Pancreas (tissue), 10 donors: ENCODE results near the gene COL6A5. TPM values are rescaled to one million over a fixed set of nuclear protein-coding genes. Genes with fewer than 3 reads are reported as not detected.

Experiments used
- ATAC-seq, 4 donors: fragments of 200-7000 bp; cut with Tn5 transposase; one replicate each; pipeline versions ENCODE4 v1.8.0 to v1.9.1; 2020; ENCODE audit warnings: mild to moderate bottlenecking in 4 of 4, moderate library complexity in 4 of 4
- DNase-seq, 6 donors: peaks; one replicate each; pipeline ENCODE4 v3.0.0-alpha.2; 2020
- FAIRE-seq: peaks from 2 replicates; lab custom pipeline; 2012; peaks lifted over from hg19 to GRCh38; lab: Jason Lieb, UNC
- H3K27ac ChIP-seq, 4 donors: fragments of 200-600 bp; sonication (generic); 1 replicate in 3 of 4; 2 replicates in 1 of 4; pipeline versions ENCODE4 v1.5.0 to v1.8.0; 2020
- H3K27me3 ChIP-seq, 4 donors: fragments of 200-600 bp; one replicate each; pipeline ENCODE4 v1.8.0; 2021
- H3K36me3 ChIP-seq, 3 donors: fragments of 200-600 bp; sonication (generic) in 1 of 3; one replicate each; pipeline versions ENCODE4 v1.5.0 to v1.8.0; 2020 to 2021
- H3K4me1 ChIP-seq, 3 donors: fragments of 200-600 bp; one replicate each; pipeline ENCODE4 v1.8.0; 2021
- H3K4me3 ChIP-seq, 4 donors: fragments of 200-600 bp; sonication (generic) in 2 of 4; one replicate each; pipeline versions ENCODE4 v1.5.0 to v1.8.0; 2020 to 2021
- H3K9me3 ChIP-seq, 4 donors: fragments of 200-600 bp; one replicate each; pipeline ENCODE4 v1.8.0; 2021
- CTCF ChIP-seq, 4 donors: fragments of 200-600 bp; sonication (generic) in 3 of 4; IDR thresholded peaks; one replicate each; pipeline versions ENCODE4 v1.5.0 to v1.8.0; 2021; ENCODE audit warnings: antibody characterized with exemption in 4 of 4
- WGBS, 2 donors: extraction: QIAGEN DNeasy Blood & Tissue Kit; methylation state at CpG; one replicate each; pipeline ENCODE4 v1.1.7; 2013; 5-methylcytosine and 5-hydroxymethylcytosine counted together
- intact Hi-C, 3 donors: fragments of 100-400 bp; cut with DNase I; formaldehyde crosslinking; loops; one replicate each; pipeline versions ENCODE4 v1.11.1 to v1.14.2; 2022
- polyA plus RNA-seq, 2 donors: library from polyadenylated mRNA; stranded (reverse); fragments of 200-250 nt; gene quantifications; one replicate each; pipeline ENCODE4 v1.2.3, GENCODE V29; 2013
- total RNA-seq, 6 donors: library from RNA; stranded (reverse); fragmentation: NEBNext Ultra II Directional in 4 of 6; extraction: Animal tissue kit (Norgen Biotek cat#: 25700) in 4 of 6; gene quantifications; one replicate each; pipeline versions ENCODE4 v1.2.1 to v1.2.4, GENCODE V29; 2021 to 2023
- donor health status: healthy with polysubstance abuse.
- donor health status: DM: no; HTN: no; CAD: no; lungs with moderate emphysema.
- donor health status: DM: no; HTN: no; CAD: no.
- donor health status: control.
- donor health status: control.
- donor health status: Bipolar disorder and iron deficiency.
- donor health status: DM: yes; HTN: yes; CAD: no.
- donor health status: DM: no; HTN: no; CAD: no.
- donor health status: DM: no; HTN: no; CAD: no.
- donor health status: DM: yes; HTN: yes; CAD: no.

The COL6A5 gene
- total and polyA plus RNA-seq, 8 donors, result 0.03 TPM; not detected in 7

- no peak for TF ChIP-seq CTCF (IDR thresholded peaks at IDR 0.05)
- Histone ChIP-seq H3K9me3 (no peaks in the 10 kb centered on the region), H3K4me3 (no peak overlapping the region), H3K27me3 (no peaks in the 10 kb centered on the region), H3K36me3 (no peaks in the 10 kb centered on the region), H3K27ac (no peak overlapping the region), H3K4me1 (no peaks in the 10 kb centered on the region)
- DNase-seq, result no peak
- WGBS, 2 donors, result 49 to 74% methylated on average over 1 of the region's 1 CpG
- no peak for FAIRE-seq
- intact Hi-C loops, result no loop called here
- no peak for ATAC-seq
Measured at GRCh38 chr3:130377960-130378676, 32.6 kb downstream of the COL6A5 start.

DNA sequence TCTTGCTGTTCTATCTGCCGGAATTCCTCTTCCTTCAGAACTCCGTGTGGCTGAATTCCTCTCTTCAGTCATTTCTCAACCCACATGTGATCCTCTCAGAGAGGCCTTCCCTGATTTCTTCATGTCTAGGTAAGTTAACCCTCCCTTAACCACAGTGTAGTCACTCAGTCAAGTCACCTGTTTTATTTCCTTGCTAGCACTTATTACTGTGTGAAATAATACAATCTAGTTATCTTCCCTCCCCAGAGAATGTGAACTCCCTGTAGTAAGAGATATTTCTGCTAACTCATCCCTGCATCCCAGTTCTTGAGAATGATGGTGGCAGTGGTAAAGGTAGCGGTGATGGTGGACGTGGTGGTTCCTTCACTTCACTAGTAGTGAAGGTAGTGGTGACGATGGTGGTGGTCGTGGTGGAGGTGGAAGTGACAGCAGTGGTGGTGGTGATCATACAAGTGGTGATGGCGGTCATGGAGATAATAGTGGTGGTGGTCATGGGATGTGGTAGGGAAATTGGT, 33.3 kb downstream of the COL6A5 start:
- H3K36me3 ChIP-seq, result no peaks in the 10 kb centered on the region
- TF ChIP-seq CTCF (IDR thresholded peaks at IDR 0.05), result no peak
- no peak for FAIRE-seq
- H3K27me3 ChIP-seq, result no peaks in the 10 kb centered on the region
- no peak overlapping the region for H3K4me3 ChIP-seq
- H3K27ac ChIP-seq, result no peak overlapping the region
- H3K4me1 ChIP-seq, result no peaks in the 10 kb centered on the region
- intact Hi-C loops, result no loop called here
- ATAC-seq, result no peak
- no peaks in the 10 kb centered on the region for H3K9me3 ChIP-seq
- no peak for DNase-seq
- WGBS, 2 donors, result 64 to 74% methylated on average over 7 of the region's 7 CpGs

DNA sequence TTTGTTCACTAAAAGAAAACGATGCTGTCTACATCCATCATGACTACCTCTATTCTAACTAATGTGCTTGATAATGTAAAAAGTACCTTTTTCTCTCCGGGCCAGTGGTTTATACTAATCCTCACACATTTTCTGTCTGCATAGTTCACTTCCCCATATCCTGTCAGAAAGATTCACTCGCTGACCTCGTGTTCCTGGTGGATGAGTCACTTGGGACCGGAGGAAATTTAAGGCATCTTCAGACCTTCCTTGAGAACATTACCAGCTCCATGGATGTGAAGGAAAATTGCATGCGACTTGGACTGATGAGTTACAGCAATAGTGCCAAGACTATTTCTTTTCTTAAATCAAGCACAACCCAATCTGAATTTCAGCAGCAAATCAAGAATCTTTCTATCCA, 33.8 kb downstream of the COL6A5 start:
- intact Hi-C loops, result no loop called here
- no peak overlapping the region for H3K4me3 ChIP-seq
- ATAC-seq, result no peak
- FAIRE-seq, result no peak
- no peaks in the 10 kb centered on the region for H3K4me1 ChIP-seq
- 66 to 73% methylated on average over 6 of the region's 6 CpGs for WGBS, 2 donors
- no peaks in the 10 kb centered on the region for H3K9me3 ChIP-seq
- H3K27me3 ChIP-seq, result no peaks in the 10 kb centered on the region
- no peak for TF ChIP-seq CTCF (IDR thresholded peaks at IDR 0.05)
- H3K27ac ChIP-seq, result no peak overlapping the region
- DNase-seq, result no peak
- H3K36me3 ChIP-seq, result no peaks in the 10 kb centered on the region

GRCh38 chr3:130380398-130380797, 34.9 kb downstream of the COL6A5 start:
- intact Hi-C loops, result no loop called here
- Histone ChIP-seq H3K27me3 (no peaks in the 10 kb centered on the region), H3K27ac (no peak overlapping the region), H3K4me1 (no peaks in the 10 kb centered on the region), H3K36me3 (no peaks in the 10 kb centered on the region), H3K9me3 (no peaks in the 10 kb centered on the region), H3K4me3 (no peak overlapping the region)
- TF ChIP-seq CTCF (IDR thresholded peaks at IDR 0.05), result no peak
- FAIRE-seq (no peak), DNase-seq (no peak), ATAC-seq (no peak)

GRCh38 chr3:130383424-130383823, 38.0 kb downstream of the COL6A5 start:
- Histone ChIP-seq H3K4me1 (no peaks in the 10 kb centered on the region), H3K9me3 (no peaks in the 10 kb centered on the region), H3K27me3 (no peaks in the 10 kb centered on the region), H3K36me3 (no peaks in the 10 kb centered on the region), H3K4me3 (no peak overlapping the region), H3K27ac (no peak overlapping the region)
- TF ChIP-seq CTCF (IDR thresholded peaks at IDR 0.05), result no peak
- intact Hi-C loops, result no loop called here
- 37 to 39% methylated on average over 3 of the region's 3 CpGs for WGBS, 2 donors
- no peak for ATAC-seq
- FAIRE-seq, result no peak
- no peak for DNase-seq
